Measurements from ENCODE around the gene GALNT11. TPM values are rescaled to one million over a fixed set of nuclear protein-coding genes. Genes with fewer than 3 reads are reported as not detected.
A peak's percentile ranks its signal among the peaks of the same experiment; 100 is the strongest.

GALNT11 gene
- total and polyA plus RNA-seq, 9 of the 15 experiments (the other 6 are each of a cell fraction or from before 2014, with no cell fraction given) = 8.2 to 59.5 (median 36.5) TPM

DNA sequence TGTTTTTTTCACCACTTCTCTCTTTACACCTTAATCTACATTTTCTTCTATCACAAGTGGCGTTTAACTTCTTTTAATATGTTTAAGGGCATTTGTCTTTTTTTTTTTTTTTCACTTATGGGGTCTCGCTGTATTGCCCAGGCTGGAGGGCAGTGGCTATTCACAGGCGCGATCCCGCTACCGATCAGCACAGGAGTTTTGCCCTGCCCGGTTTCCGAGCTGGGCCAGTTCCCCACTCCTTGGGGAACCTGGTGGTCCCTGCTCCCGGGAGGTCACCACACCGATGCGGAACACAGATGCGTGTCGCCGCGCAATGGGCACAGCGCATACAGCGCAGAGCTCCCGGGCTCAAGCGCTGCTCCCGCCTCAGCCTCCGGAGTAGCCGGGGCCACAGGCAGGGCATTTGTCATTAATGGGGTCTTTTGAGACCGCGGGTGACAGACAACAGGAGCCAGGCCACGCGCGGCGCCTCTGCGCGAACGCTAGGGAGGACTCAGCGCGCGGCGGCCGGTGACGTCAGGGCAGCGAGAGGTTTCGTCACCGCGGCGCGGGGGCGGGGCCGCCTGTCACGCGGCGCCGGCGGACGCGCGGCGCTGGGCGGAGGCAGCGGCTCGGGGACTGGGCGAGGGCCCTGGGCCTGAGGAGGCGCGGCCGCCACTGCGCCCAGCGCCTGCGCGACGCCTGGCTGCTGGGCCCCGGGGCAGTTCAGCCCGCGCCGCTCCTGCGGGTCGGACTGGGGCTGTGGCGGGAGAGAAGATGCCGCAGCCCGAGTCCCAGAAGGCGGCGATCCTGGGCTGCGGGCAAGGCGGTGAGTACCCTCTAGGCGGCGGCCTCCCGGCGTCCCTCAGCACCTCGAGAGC, at the start of gene GALNT11 (continued):
- TF ChIP-seq, protein P1, sequence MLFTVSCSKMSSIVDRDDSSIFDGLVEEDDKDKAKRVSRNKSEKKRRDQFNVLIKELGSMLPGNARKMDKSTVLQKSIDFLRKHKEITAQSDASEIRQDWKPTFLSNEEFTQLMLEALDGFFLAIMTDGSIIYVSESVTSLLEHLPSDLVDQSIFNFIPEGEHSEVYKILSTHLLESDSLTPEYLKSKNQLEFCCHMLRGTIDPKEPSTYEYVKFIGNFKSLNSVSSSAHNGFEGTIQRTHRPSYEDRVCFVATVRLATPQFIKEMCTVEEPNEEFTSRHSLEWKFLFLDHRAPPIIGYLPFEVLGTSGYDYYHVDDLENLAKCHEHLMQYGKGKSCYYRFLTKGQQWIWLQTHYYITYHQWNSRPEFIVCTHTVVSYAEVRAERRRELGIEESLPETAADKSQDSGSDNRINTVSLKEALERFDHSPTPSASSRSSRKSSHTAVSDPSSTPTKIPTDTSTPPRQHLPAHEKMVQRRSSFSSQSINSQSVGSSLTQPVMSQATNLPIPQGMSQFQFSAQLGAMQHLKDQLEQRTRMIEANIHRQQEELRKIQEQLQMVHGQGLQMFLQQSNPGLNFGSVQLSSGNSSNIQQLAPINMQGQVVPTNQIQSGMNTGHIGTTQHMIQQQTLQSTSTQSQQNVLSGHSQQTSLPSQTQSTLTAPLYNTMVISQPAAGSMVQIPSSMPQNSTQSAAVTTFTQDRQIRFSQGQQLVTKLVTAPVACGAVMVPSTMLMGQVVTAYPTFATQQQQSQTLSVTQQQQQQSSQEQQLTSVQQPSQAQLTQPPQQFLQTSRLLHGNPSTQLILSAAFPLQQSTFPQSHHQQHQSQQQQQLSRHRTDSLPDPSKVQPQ (CRISPR knock-in tag; IDR thresholded peaks at IDR 0.05; ENCODE audit: borderline replicate concordance) = peak; percentile 26; the same call in 1 of the 2 replicates
- TF ChIP-seq HNRNPL (IDR thresholded peaks at IDR 0.05; ENCODE audit: low read depth, low read length) = no peak
- TF ChIP-seq, protein P2, sequence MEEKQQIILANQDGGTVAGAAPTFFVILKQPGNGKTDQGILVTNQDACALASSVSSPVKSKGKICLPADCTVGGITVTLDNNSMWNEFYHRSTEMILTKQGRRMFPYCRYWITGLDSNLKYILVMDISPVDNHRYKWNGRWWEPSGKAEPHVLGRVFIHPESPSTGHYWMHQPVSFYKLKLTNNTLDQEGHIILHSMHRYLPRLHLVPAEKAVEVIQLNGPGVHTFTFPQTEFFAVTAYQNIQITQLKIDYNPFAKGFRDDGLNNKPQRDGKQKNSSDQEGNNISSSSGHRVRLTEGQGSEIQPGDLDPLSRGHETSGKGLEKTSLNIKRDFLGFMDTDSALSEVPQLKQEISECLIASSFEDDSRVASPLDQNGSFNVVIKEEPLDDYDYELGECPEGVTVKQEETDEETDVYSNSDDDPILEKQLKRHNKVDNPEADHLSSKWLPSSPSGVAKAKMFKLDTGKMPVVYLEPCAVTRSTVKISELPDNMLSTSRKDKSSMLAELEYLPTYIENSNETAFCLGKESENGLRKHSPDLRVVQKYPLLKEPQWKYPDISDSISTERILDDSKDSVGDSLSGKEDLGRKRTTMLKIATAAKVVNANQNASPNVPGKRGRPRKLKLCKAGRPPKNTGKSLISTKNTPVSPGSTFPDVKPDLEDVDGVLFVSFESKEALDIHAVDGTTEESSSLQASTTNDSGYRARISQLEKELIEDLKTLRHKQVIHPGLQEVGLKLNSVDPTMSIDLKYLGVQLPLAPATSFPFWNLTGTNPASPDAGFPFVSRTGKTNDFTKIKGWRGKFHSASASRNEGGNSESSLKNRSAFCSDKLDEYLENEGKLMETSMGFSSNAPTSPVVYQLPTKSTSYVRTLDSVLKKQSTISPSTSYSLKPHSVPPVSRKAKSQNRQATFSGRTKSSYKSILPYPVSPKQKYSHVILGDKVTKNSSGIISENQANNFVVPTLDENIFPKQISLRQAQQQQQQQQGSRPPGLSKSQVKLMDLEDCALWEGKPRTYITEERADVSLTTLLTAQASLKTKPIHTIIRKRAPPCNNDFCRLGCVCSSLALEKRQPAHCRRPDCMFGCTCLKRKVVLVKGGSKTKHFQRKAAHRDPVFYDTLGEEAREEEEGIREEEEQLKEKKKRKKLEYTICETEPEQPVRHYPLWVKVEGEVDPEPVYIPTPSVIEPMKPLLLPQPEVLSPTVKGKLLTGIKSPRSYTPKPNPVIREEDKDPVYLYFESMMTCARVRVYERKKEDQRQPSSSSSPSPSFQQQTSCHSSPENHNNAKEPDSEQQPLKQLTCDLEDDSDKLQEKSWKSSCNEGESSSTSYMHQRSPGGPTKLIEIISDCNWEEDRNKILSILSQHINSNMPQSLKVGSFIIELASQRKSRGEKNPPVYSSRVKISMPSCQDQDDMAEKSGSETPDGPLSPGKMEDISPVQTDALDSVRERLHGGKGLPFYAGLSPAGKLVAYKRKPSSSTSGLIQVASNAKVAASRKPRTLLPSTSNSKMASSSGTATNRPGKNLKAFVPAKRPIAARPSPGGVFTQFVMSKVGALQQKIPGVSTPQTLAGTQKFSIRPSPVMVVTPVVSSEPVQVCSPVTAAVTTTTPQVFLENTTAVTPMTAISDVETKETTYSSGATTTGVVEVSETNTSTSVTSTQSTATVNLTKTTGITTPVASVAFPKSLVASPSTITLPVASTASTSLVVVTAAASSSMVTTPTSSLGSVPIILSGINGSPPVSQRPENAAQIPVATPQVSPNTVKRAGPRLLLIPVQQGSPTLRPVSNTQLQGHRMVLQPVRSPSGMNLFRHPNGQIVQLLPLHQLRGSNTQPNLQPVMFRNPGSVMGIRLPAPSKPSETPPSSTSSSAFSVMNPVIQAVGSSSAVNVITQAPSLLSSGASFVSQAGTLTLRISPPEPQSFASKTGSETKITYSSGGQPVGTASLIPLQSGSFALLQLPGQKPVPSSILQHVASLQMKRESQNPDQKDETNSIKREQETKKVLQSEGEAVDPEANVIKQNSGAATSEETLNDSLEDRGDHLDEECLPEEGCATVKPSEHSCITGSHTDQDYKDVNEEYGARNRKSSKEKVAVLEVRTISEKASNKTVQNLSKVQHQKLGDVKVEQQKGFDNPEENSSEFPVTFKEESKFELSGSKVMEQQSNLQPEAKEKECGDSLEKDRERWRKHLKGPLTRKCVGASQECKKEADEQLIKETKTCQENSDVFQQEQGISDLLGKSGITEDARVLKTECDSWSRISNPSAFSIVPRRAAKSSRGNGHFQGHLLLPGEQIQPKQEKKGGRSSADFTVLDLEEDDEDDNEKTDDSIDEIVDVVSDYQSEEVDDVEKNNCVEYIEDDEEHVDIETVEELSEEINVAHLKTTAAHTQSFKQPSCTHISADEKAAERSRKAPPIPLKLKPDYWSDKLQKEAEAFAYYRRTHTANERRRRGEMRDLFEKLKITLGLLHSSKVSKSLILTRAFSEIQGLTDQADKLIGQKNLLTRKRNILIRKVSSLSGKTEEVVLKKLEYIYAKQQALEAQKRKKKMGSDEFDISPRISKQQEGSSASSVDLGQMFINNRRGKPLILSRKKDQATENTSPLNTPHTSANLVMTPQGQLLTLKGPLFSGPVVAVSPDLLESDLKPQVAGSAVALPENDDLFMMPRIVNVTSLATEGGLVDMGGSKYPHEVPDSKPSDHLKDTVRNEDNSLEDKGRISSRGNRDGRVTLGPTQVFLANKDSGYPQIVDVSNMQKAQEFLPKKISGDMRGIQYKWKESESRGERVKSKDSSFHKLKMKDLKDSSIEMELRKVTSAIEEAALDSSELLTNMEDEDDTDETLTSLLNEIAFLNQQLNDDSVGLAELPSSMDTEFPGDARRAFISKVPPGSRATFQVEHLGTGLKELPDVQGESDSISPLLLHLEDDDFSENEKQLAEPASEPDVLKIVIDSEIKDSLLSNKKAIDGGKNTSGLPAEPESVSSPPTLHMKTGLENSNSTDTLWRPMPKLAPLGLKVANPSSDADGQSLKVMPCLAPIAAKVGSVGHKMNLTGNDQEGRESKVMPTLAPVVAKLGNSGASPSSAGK (IDR thresholded peaks at IDR 0.05) = peak; percentile 87
- no peak for TF ChIP-seq PTRF (tag; IDR thresholded peaks at IDR 0.05)
- TF ChIP-seq, protein P3, sequence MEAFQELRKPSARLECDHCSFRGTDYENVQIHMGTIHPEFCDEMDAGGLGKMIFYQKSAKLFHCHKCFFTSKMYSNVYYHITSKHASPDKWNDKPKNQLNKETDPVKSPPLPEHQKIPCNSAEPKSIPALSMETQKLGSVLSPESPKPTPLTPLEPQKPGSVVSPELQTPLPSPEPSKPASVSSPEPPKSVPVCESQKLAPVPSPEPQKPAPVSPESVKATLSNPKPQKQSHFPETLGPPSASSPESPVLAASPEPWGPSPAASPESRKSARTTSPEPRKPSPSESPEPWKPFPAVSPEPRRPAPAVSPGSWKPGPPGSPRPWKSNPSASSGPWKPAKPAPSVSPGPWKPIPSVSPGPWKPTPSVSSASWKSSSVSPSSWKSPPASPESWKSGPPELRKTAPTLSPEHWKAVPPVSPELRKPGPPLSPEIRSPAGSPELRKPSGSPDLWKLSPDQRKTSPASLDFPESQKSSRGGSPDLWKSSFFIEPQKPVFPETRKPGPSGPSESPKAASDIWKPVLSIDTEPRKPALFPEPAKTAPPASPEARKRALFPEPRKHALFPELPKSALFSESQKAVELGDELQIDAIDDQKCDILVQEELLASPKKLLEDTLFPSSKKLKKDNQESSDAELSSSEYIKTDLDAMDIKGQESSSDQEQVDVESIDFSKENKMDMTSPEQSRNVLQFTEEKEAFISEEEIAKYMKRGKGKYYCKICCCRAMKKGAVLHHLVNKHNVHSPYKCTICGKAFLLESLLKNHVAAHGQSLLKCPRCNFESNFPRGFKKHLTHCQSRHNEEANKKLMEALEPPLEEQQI (IDR thresholded peaks at IDR 0.05) = no peak
- no peak for TF ChIP-seq ZNF212 (CRISPR knock-in tag; IDR thresholded peaks at IDR 0.05)
- 0 out of 2 replicates have a peak, but pooled peaks have one; percentile 8 for TF ChIP-seq ZNF586 (CRISPR knock-in tag; conservative IDR thresholded peaks at IDR 0.05)
- TF ChIP-seq NR2C2 (CRISPR knock-in tag; IDR thresholded peaks at IDR 0.05) = 0 out of 2 replicates have a peak, but pooled peaks have one; percentile 29
- TF ChIP-seq NR2C2 (tag; IDR thresholded peaks at IDR 0.05) = peak; percentile 57
